Left forelimb (tissue), 1 donor: ENCODE measurements around the gene TDRKH.
"Not testable (repeated sequence)": the region's sequence is repeated elsewhere in the genome, so short reads cannot be mapped to it uniquely, and the experiment has no call there.

Source experiments
- DNase-seq: peaks from one replicate; pipeline ENCODE4 v3.0.0-alpha.2; 2018; ENCODE audit warnings: low spot score

TDRKH gene

GRCh38 chr1:151802372-151802771, 12.1 kb upstream of the TDRKH start:
- no peak for DNase-seq

GRCh38 chr1:151801846-151802245, 11.5 kb upstream of the TDRKH start:
- DNase-seq, result no peak

GRCh38 chr1:151801310-151801820, 11.1 kb upstream of the TDRKH start:
- DNase-seq, result no peak

- no peak for DNase-seq
Measured at GRCh38 chr1:151800830-151801229, 10.5 kb upstream of the TDRKH start.

GRCh38 chr1:151799179-151800022, 9.1 kb upstream of the TDRKH start:
- no peak for DNase-seq

- DNase-seq, result no peak
Measured at GRCh38 chr1:151798571-151798970, 8.3 kb upstream of the TDRKH start.

- no peak for DNase-seq
Measured at GRCh38 chr1:151790940-151791651, 796 bp upstream of the TDRKH start.

- no peak for DNase-seq
Measured at GRCh38 chr1:151787689-151788088, 2.6 kb downstream of the TDRKH start.

- DNase-seq, result no peak
Measured at GRCh38 chr1:151783796-151784195, 6.5 kb downstream of the TDRKH start.

GRCh38 chr1:151782741-151783140, 7.6 kb downstream of the TDRKH start:
- DNase-seq, result no peak

GRCh38 chr1:151782026-151782425, 8.3 kb downstream of the TDRKH start:
- not testable (repeated sequence) for DNase-seq

GRCh38 chr1:151780736-151781135, 9.6 kb downstream of the TDRKH start:
- DNase-seq, result not testable (repeated sequence)

GRCh38 chr1:151779852-151780251, 10.4 kb downstream of the TDRKH start:
- DNase-seq, result no peak

GRCh38 chr1:151777317-151777716, 13.0 kb downstream of the TDRKH start:
- DNase-seq, result no peak

- DNase-seq, result no peak
Measured at GRCh38 chr1:151776665-151777062, 13.6 kb downstream of the TDRKH start.

- DNase-seq, result no peak
Measured at GRCh38 chr1:151775894-151776664, 14.2 kb downstream of the TDRKH start.

GRCh38 chr1:151774256-151774922, 15.9 kb downstream of the TDRKH start:
- DNase-seq, result no peak

GRCh38 chr1:151773702-151774101, 16.6 kb downstream of the TDRKH start:
- no peak for DNase-seq

GRCh38 chr1:151769270-151769669, 21.0 kb downstream of the TDRKH start:
- DNase-seq, result not testable (repeated sequence)

GRCh38 chr1:151768351-151769066, 21.8 kb downstream of the TDRKH start:
- DNase-seq, result not testable (repeated sequence)

GRCh38 chr1:151763990-151764389, 26.3 kb downstream of the TDRKH start:
- DNase-seq, result no peak
